NT2/D1 (cell line): Measurements from ENCODE around the gene ZCWPW1.

Experiments
- SUZ12 ChIP-seq: IDR thresholded peaks from 2 replicates; pipeline ENCODE4 v1.6.1; 2011; ENCODE audit not compliant: insufficient read length, insufficient read depth; ENCODE audit errors: extremely low read depth
- ZNF274 ChIP-seq: IDR thresholded peaks from 2 replicates; pipeline ENCODE4 v1.6.1; 2011; ENCODE audit warnings: mild to moderate bottlenecking, low read depth, low read length

DNA sequence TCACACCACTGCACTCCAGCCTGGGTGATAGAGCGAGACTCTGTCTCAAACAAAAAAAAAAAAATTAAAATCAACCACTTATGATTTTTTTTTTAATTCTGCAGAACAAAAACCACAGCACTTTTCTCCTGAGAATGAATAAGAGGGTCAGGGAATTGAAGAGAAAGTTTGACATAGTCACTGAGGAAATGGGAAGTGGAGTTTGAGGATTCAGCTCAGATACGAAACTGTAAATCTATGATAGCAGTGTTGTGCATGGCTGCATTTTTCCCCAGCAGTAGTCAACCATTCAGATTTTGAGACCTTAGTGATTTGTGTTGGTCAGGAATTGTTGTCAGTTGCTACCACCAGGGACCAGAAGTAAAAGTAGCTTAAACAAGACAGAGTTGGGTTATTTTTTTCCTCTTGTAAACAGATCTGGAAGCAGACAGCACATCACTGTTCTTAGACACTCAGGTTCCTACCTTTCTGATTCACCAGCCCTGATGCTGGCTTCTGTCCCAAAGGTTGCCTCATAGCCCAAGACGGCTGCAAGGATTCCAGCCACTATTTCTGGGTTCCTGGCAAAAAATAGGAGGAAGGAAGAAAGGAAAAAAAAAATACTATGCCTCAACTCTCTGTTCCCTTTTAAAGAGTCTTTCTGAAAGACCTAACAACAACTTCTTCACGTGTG lies 35.1 kb downstream of the ZCWPW1 start:
- TF ChIP-seq SUZ12 (no peak), ZNF274 (no peak)
